ENCODE data around the gene ARMH4.

ARMH4 gene

GRCh38 chr14:58167891-58168290, 15.9 kb upstream of the ARMH4 start:
- peak; percentile 17 for DNase-seq
- Histone ChIP-seq H3K27me3 (ENCODE audit: insufficient read depth, low read depth, severe bottlenecking) (no peaks in the 10 kb centered on the region), H3K27ac (no peak overlapping the region), H3K4me3 (ENCODE audit: low read depth, low read length) (no peak overlapping the region), H3K9me3 (ENCODE audit: severe bottlenecking) (peaks cover 2% of the 10 kb centered on the region), H3K36me3 (no peaks in the 10 kb centered on the region)
- no peak for TF ChIP-seq CTCF (IDR thresholded peaks at IDR 0.05; ENCODE audit: low read depth, low read length)

- TF ChIP-seq CTCF (IDR thresholded peaks at IDR 0.05; ENCODE audit: low read depth, low read length): no peak
- H3K27ac ChIP-seq: no peak overlapping the region
- DNase-seq: peak; percentile 10
- no peak overlapping the region for H3K4me3 ChIP-seq (ENCODE audit: low read depth, low read length)
- no peaks in the 10 kb centered on the region for H3K27me3 ChIP-seq (ENCODE audit: insufficient read depth, low read depth, severe bottlenecking)
- H3K36me3 ChIP-seq: no peaks in the 10 kb centered on the region
- H3K9me3 ChIP-seq (ENCODE audit: severe bottlenecking): peaks cover 2% of the 10 kb centered on the region
These were observed 15.0 kb upstream of the ARMH4 start for GRCh38 chr14:58167057-58167456.

GRCh38 chr14:58166005-58166983, 14.3 kb upstream of the ARMH4 start:
- no peak overlapping the region for H3K4me3 ChIP-seq (ENCODE audit: low read depth, low read length)
- peak; percentile 87 for DNase-seq
- H3K27ac ChIP-seq: no peak overlapping the region
- peak; percentile 91 for TF ChIP-seq CTCF (IDR thresholded peaks at IDR 0.05; ENCODE audit: low read depth, low read length)
- no peaks in the 10 kb centered on the region for H3K9me3 ChIP-seq (ENCODE audit: severe bottlenecking)
- no peaks in the 10 kb centered on the region for H3K27me3 ChIP-seq (ENCODE audit: insufficient read depth, low read depth, severe bottlenecking)
- H3K36me3 ChIP-seq: no peaks in the 10 kb centered on the region

- no peak overlapping the region for H3K27ac ChIP-seq
- no peaks in the 10 kb centered on the region for H3K27me3 ChIP-seq (ENCODE audit: insufficient read depth, low read depth, severe bottlenecking)
- no peaks in the 10 kb centered on the region for H3K36me3 ChIP-seq
- no peaks in the 10 kb centered on the region for H3K9me3 ChIP-seq (ENCODE audit: severe bottlenecking)
- no peak overlapping the region for H3K4me3 ChIP-seq (ENCODE audit: low read depth, low read length)
- no peak for DNase-seq
- no peak for TF ChIP-seq CTCF (IDR thresholded peaks at IDR 0.05; ENCODE audit: low read depth, low read length)
These were observed 8.5 kb upstream of the ARMH4 start for GRCh38 chr14:58160561-58160960.

- Histone ChIP-seq H3K36me3 (no peaks in the 10 kb centered on the region), H3K9me3 (ENCODE audit: severe bottlenecking) (no peaks in the 10 kb centered on the region), H3K27ac (no peak overlapping the region), H3K4me3 (ENCODE audit: low read depth, low read length) (peak overlapping the region; percentile 84), H3K27me3 (ENCODE audit: insufficient read depth, low read depth, severe bottlenecking) (peaks cover 11% of the 10 kb centered on the region)
- TF ChIP-seq CTCF (IDR thresholded peaks at IDR 0.05; ENCODE audit: low read depth, low read length): no peak
- DNase-seq: peak; percentile 9
These were observed 640 bp downstream of the ARMH4 start for GRCh38 chr14:58151133-58152013.

All from WERI-Rb-1 (cell line).